ENCODE results near the gene CDC42BPB.
"Not testable (repeated sequence)": the region's sequence is repeated elsewhere in the genome, so short reads cannot be mapped to it uniquely, and the experiment has no call there.

The CDC42BPB gene

DNA sequence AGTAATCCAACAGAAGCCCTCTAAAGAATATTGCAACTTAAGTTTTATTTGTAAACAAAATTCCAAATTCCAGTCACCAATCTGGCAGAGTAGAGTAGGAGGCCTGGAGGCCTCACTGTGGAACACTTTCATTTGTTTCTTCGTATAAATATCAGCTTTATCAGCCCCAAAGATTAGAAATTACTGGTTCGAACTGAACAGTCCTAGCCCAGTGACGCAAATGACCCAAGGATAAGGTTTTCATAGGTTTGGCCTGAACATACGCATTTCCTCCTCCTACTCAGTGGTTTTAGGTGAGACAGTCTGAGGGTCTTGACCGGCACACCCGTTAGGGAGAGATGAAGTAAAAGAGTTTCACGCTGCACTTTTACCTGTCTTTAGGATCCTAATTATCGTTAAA, 1.7 kb downstream of the CDC42BPB start:
- peak; percentile 65 for DNase-seq (ENCODE audit: low read depth)
- TF ChIP-seq, protein P1, sequence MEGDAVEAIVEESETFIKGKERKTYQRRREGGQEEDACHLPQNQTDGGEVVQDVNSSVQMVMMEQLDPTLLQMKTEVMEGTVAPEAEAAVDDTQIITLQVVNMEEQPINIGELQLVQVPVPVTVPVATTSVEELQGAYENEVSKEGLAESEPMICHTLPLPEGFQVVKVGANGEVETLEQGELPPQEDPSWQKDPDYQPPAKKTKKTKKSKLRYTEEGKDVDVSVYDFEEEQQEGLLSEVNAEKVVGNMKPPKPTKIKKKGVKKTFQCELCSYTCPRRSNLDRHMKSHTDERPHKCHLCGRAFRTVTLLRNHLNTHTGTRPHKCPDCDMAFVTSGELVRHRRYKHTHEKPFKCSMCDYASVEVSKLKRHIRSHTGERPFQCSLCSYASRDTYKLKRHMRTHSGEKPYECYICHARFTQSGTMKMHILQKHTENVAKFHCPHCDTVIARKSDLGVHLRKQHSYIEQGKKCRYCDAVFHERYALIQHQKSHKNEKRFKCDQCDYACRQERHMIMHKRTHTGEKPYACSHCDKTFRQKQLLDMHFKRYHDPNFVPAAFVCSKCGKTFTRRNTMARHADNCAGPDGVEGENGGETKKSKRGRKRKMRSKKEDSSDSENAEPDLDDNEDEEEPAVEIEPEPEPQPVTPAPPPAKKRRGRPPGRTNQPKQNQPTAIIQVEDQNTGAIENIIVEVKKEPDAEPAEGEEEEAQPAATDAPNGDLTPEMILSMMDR (IDR thresholded peaks at IDR 0.05; ENCODE audit: low read length, missing control alignments) = no peak

DNA sequence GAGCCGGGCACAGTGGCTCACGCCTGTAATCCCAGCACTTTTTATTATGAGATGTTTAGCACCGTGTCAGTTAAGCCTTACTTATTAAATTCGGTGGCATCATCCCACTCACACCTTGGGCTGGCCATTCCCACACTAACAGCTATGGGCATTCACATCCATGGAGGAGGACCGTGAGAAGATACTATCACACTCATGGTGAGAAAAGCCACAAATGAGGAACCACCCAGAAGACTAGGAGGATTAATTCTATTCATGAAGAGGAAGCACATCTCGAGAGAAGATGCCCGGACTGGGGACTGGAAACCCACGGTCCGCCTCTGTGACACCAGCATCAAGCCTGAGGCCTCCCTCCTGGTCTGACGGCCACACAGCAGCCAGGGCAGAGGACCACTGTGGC, 4.9 kb downstream of the CDC42BPB start:
- DNase-seq (ENCODE audit: low read depth) = no peak
- TF ChIP-seq, protein P1 (IDR thresholded peaks at IDR 0.05; ENCODE audit: low read length, missing control alignments) = no peak
- H3K4me3 ChIP-seq (replicated peaks; ENCODE audit: low read depth, low read length) = no peak overlapping the region

More for the DNA sequence above, 1.7 kb downstream of the CDC42BPB start:
- H3K4me3 ChIP-seq (replicated peaks; ENCODE audit: low read depth, low read length) = peak overlapping the region; percentile 80

DNA sequence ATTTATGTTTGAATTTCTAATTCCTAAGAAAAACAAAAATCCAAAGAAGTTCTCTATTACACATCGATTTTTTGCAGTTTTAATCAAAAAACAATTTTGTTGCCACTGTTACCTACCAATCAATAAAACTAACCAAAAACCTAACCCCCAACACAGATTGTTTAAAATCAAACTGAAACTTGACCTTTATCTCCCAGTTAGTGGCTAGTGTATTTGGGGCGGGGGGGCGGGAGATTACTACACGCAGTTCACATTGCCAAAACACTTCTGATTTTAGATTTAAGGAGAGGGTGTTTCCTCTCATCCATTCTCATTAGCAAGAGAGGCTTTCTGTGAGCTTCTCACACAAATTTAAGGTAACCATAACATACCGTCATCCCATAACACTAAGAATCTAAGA, 6.4 kb downstream of the CDC42BPB start:
- no peak overlapping the region for H3K4me3 ChIP-seq (replicated peaks; ENCODE audit: low read depth, low read length)
- TF ChIP-seq, protein P1 (IDR thresholded peaks at IDR 0.05; ENCODE audit: low read length, missing control alignments) = no peak
- no peak for DNase-seq (ENCODE audit: low read depth)

DNA sequence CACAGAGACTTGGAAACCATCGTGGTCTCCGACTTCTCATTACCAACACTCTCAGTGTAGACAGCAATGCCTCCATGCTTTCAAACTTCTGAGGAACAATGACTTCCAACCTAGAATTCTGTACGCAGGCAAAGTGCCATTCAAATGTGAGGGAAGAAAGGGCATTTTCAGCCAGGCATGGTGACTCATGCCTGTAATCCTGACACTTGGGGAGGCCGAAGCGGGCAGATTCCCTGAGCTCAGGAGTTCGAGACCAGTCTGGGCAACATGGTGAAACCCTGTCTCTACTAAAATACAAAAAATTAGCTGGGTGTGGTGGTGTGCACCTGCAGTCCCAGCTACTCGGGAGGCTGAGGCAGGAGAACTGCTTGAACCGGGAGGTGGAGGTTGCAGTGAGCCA, 9.9 kb downstream of the CDC42BPB start:
- DNase-seq (ENCODE audit: low read depth); H3K4me3 ChIP-seq (replicated peaks; ENCODE audit: low read depth, low read length): not testable (repeated sequence)

DNA sequence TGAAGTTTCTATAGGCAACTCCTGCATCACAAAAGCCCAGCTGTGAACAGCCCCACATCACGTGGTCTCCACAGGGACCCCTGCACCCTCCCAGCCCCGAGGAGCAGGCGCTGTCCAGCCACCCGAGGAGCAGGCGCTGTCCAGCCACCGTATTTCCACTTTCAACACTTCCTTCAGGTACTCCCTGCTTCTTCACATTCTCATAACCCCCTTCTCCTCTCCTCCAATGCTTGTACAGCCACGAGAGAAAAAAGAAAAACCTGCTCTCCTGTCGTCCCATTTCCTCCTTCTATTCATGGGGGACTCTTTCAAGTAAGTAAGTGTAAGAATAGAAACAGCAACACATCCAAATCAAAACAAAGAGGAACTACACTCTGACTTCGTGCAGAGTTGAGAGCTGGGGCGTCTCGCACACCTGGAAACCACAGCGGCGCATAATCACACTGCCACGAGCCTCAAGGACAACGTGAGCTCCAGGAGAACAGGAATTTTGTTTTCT, 11.9 kb downstream of the CDC42BPB start:
- no peak overlapping the region for H3K4me3 ChIP-seq (replicated peaks; ENCODE audit: low read depth, low read length)
- TF ChIP-seq, protein P1 (IDR thresholded peaks at IDR 0.05; ENCODE audit: low read length, missing control alignments) = no peak
- no peak for DNase-seq (ENCODE audit: low read depth)

DNA sequence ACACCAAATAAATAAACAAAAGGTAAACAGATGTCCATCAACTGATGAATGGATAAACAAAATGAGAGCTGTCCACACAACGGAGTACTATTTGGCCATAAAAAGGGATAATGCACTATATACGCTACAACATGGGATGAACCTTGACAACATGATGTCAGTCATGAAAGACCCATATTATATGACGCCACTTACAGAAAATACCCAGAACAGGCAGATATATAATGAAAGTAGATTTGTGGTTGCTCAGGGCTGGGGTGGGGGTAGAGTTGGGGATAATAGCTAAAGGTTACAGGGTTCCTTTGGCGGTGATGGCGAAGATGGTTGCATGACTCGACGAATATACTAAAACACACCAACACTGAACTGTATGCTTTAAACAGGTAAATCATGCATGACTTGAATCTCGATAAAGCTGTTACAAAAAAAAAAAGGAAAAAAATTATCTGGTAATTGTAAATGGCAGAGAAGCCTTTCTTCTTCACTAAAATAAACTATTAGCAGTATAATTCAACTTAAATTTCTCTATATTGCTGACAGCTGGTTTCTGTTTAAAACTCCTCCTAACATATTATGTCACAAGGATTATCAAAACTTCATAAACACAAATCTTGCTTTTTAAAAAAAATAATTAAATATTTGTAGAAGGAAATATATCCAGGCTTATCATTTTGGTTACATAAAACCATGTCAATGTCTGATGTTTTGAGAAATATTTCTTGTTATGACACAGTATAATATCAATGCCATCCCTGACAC, 13.9 kb downstream of the CDC42BPB start:
- TF ChIP-seq, protein P1 (IDR thresholded peaks at IDR 0.05; ENCODE audit: low read length, missing control alignments) = no peak
- no peak overlapping the region for H3K4me3 ChIP-seq (replicated peaks; ENCODE audit: low read depth, low read length)

DNA sequence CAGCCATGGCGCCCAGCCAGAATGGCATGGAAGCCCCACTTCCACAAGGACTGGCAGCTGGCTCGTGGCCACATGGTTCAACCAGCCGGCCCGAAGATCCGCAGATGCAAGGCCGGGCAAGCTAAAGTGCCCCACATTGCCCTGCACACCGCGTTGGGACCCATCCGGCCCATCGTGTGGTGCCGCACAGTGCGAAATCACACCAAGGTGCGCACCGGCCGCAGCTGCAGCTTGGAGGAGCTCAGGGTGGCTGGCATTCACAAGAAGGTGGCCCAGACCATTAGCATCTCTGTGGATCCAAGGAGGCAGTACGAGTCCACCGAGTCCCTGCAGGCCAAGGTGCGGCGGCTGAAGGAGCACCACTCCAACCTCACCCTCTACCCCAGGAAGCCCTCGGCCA, 15.9 kb downstream of the CDC42BPB start:
- TF ChIP-seq, protein P1 (IDR thresholded peaks at IDR 0.05; ENCODE audit: low read length, missing control alignments) = no peak
- no peak overlapping the region for H3K4me3 ChIP-seq (replicated peaks; ENCODE audit: low read depth, low read length)
- DNase-seq (ENCODE audit: low read depth) = no peak

More for the DNA sequence above, 13.9 kb downstream of the CDC42BPB start:
- DNase-seq (ENCODE audit: low read depth) = no peak

Measured in fibroblast of pulmonary artery (primary cell).